Liver (tissue), 9 donors: ENCODE data around the gene AMMECR1. TPM values are rescaled to one million over a fixed set of nuclear protein-coding genes. Genes with fewer than 3 reads are reported as not detected.

ENCODE experiments used
- DNase-seq: peaks from one replicate; pipeline ENCODE4 v3.0.0-alpha.2; 2017; ENCODE audit warnings: low spot score
- H3K27ac ChIP-seq, 2 donors: one replicate each; pipeline ENCODE4 v1.7.0; 2013; ENCODE audit warnings: inconsistent platforms in 2 of 2, low read length in 2 of 2, control low read depth in 1 of 2, low read depth in 1 of 2, mild to moderate bottlenecking in 1 of 2
- H3K27me3 ChIP-seq, 4 donors: one replicate each; pipeline versions ENCODE4 v1.6.1 to v1.7.0; 2013; ENCODE audit warnings: low read length in 3 of 4, inconsistent platforms in 1 of 4, mild to moderate bottlenecking in 1 of 4, moderate library complexity in 1 of 4; ENCODE audit not compliant: control insufficient read depth in 4 of 4, insufficient read depth in 4 of 4
- H3K36me3 ChIP-seq, 4 donors: one replicate each; pipeline versions ENCODE4 v1.6.1 to v1.7.0; 2013; ENCODE audit warnings: low read length in 3 of 4, mild to moderate bottlenecking in 3 of 4, low read depth in 1 of 4, moderate library complexity in 1 of 4; ENCODE audit not compliant: control insufficient read depth in 4 of 4, insufficient read depth in 3 of 4
- H3K4me1 ChIP-seq, 4 donors: one replicate each; pipeline versions ENCODE4 v1.6.1 to v1.7.0; 2013; ENCODE audit warnings: low read length in 3 of 4, mild to moderate bottlenecking in 3 of 4, moderate library complexity in 1 of 4; ENCODE audit not compliant: control insufficient read depth in 4 of 4, insufficient read depth in 4 of 4
- H3K4me3 ChIP-seq, 3 donors: one replicate each; pipeline versions ENCODE4 v1.6.1 to v1.7.0; 2013; ENCODE audit warnings: low read length in 3 of 3, control low read depth in 1 of 3, low read depth in 1 of 3, mild to moderate bottlenecking in 1 of 3
- H3K9ac ChIP-seq, 2 donors: one replicate each; pipeline ENCODE4 v1.7.0; 2013; ENCODE audit warnings: low read length in 2 of 2, mild to moderate bottlenecking in 2 of 2, moderate library complexity in 2 of 2, control low read depth in 1 of 2, low read depth in 1 of 2
- H3K9me3 ChIP-seq, 4 donors: one replicate each; pipeline versions ENCODE4 v1.6.1 to v1.7.0; 2013; ENCODE audit warnings: low read length in 3 of 4; ENCODE audit not compliant: control insufficient read depth in 4 of 4
- CTCF ChIP-seq: fragments of 150-350 bp; IDR thresholded peaks from 2 replicates; pipeline ENCODE4 v1.5.1; 2017; ENCODE audit warnings: improper control_type of control experiment, low read depth, low read length; ENCODE audit not compliant: missing input control
- EGR1 ChIP-seq, 2 donors: IDR thresholded peaks; 2 replicates each; pipeline ENCODE4 v1.6.1; 2016 to 2018; ENCODE audit warnings: antibody characterized with exemption in 2 of 2, low read depth in 2 of 2
- FOXA1 ChIP-seq: IDR thresholded peaks from 2 replicates; pipeline ENCODE4 v1.6.1; 2016; ENCODE audit warnings: antibody characterized with exemption
- FOXA2 ChIP-seq: IDR thresholded peaks from 2 replicates; pipeline ENCODE4 v1.6.1; 2016; ENCODE audit warnings: antibody characterized with exemption
- GABPA ChIP-seq, 2 donors: IDR thresholded peaks in 1 of 2; conservative IDR thresholded peaks in 1 of 2; 2 replicates each; pipeline ENCODE4 v1.6.1; 2016; ENCODE audit warnings: antibody characterized with exemption in 2 of 2, mild to moderate bottlenecking in 1 of 2, moderate library complexity in 1 of 2
- HNF4A ChIP-seq, 2 donors: conservative IDR thresholded peaks; 2 replicates each; pipeline ENCODE4 v1.6.1; 2016; ENCODE audit warnings: antibody characterized with exemption in 2 of 2, mild to moderate bottlenecking in 2 of 2
- HNF4G ChIP-seq: IDR thresholded peaks from 2 replicates; pipeline ENCODE4 v1.6.1; 2016; ENCODE audit warnings: antibody characterized with exemption
- JUND ChIP-seq, 2 donors: IDR thresholded peaks; 2 replicates each; pipeline ENCODE4 v1.6.1; 2016; ENCODE audit warnings: antibody characterized with exemption in 2 of 2
- MAX ChIP-seq: IDR thresholded peaks from 2 replicates; pipeline ENCODE4 v1.6.1; 2016; ENCODE audit warnings: antibody characterized with exemption
- RAD21 ChIP-seq, 2 donors: IDR thresholded peaks; 2 replicates each; pipeline ENCODE4 v1.6.1; 2016; ENCODE audit warnings: antibody characterized with exemption in 2 of 2, mild to moderate bottlenecking in 2 of 2
- REST ChIP-seq: IDR thresholded peaks from 2 replicates; pipeline ENCODE4 v1.6.1; 2016; ENCODE audit warnings: antibody characterized with exemption, mild to moderate bottlenecking
- RXRA ChIP-seq, 2 donors: IDR thresholded peaks; 2 replicates each; pipeline ENCODE4 v1.6.1; 2017 to 2018; ENCODE audit warnings: antibody characterized with exemption in 2 of 2, mild to moderate bottlenecking in 1 of 2
- SP1 ChIP-seq: IDR thresholded peaks from 2 replicates; pipeline ENCODE4 v1.6.1; 2018; ENCODE audit warnings: antibody characterized with exemption, mild to moderate bottlenecking
- TAF1 ChIP-seq: conservative IDR thresholded peaks from 2 replicates; pipeline ENCODE4 v1.6.1; 2016; ENCODE audit warnings: antibody characterized with exemption, mild to moderate bottlenecking
- ZBTB33 ChIP-seq: IDR thresholded peaks from 2 replicates; pipeline ENCODE4 v1.6.1; 2016; ENCODE audit warnings: antibody characterized with exemption
- WGBS: extraction: QIAGEN DNeasy Blood & Tissue Kit; methylation state at CpG from one replicate; pipeline ENCODE4 v1.1.7; 2013; 5-methylcytosine and 5-hydroxymethylcytosine counted together
- polyA plus RNA-seq, 2 donors: library from polyadenylated mRNA; stranded (reverse) in 1 of 2; unstranded in 1 of 2; fragments of 200-250 nt in 1 of 2; fragments of >200 nt in 1 of 2; fragmentation: Nextera tagmentation in 1 of 2; extraction: Ambion mirVana in 1 of 2; gene quantifications; one replicate each; pipeline versions ENCODE4 v1.2.1 to v1.2.3, GENCODE V29; 2013 to 2015
- total RNA-seq, 2 donors: library from RNA; depleted of rRNA; stranded (reverse); fragments of >200 nt; gene quantifications; one replicate each; pipeline ENCODE4 v1.2.3, GENCODE V29; 2014
- TF ChIP-seq, protein P1 (sequence below): IDR thresholded peaks from 2 replicates; pipeline ENCODE4 v1.6.1; 2016; ENCODE audit warnings: antibody characterized with exemption
- donor health status: healthy.
- donor health status: healthy.
- donor health status: healthy.
- donor health status: healthy.
- donor health status: healthy.

The AMMECR1 gene
- total and polyA plus RNA-seq, 4 donors: 1.7 to 30.9 (median 3.6) TPM

DNA sequence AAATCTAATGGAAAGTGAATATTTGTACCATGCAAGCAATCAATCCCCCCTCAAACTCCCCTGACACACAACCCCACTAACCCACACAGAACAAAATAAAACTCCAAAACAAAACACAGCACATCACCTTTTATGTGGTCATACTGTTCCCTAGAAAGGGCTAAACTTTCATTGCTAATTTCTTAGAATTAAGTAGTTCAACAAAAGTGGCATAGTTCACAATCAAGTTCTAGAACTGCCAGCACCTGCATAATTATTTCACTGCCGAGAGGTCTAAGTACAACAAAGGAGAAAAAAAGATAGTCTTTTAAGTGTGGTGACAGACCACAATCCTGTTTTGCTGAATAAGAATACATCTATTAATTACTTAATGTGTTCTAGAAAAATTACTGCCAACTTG, 58.8 kb downstream of the AMMECR1 start:
- Histone ChIP-seq H3K4me1 (no peaks in the 10 kb centered on the region), H3K27me3 (no peaks in the 10 kb centered on the region), H3K27ac (no peak overlapping the region), H3K9me3 (no peaks in the 10 kb centered on the region), H3K36me3 (no peaks in the 10 kb centered on the region), H3K4me3 (no peak overlapping the region), H3K9ac (no peak overlapping the region)
- no peak for TF ChIP-seq TAF1
- WGBS: 94% methylated on average over 1 of the region's 1 CpG
- DNase-seq: no peak

DNA sequence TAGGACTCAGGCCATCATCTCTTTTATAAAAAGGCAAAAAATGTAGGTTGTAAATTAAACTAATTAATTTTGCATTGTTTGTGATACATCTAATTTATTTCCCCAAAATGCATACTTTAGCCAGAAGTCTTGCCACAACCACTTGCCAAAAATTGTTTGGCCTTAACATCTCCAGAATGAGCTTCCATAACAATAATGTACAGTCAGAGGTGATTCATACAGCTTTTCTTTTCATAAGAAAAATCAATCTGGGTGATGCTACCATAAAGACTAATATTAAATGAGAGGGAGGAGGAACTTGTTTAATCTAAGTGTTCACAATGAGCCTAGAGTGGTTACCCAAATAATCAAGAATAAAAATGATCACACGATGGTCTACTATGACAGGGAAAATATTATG, 59.3 kb downstream of the AMMECR1 start:
- DNase-seq: no peak
- H3K9me3 ChIP-seq: no peaks in the 10 kb centered on the region
- no peak overlapping the region for H3K9ac ChIP-seq
- H3K27ac ChIP-seq: no peak overlapping the region
- H3K36me3 ChIP-seq: no peaks in the 10 kb centered on the region
- 96% methylated on average over 1 of the region's 1 CpG for WGBS
- H3K27me3 ChIP-seq: no peaks in the 10 kb centered on the region
- no peaks in the 10 kb centered on the region for H3K4me1 ChIP-seq
- no peak overlapping the region for H3K4me3 ChIP-seq
- no peak for TF ChIP-seq RAD21 (IDR thresholded peaks at IDR 0.05)
- TF ChIP-seq MAX: no peak
- no peak for TF ChIP-seq SP1
- no peak for TF ChIP-seq RXRA (IDR thresholded peaks at IDR 0.05)
- TF ChIP-seq, protein P1, sequence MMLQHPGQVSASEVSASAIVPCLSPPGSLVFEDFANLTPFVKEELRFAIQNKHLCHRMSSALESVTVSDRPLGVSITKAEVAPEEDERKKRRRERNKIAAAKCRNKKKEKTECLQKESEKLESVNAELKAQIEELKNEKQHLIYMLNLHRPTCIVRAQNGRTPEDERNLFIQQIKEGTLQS: no peak
- TF ChIP-seq ZBTB33: no peak
- no peak for TF ChIP-seq FOXA2
- no peak for TF ChIP-seq TAF1
- TF ChIP-seq HNF4G: no peak
- TF ChIP-seq EGR1 (IDR thresholded peaks at IDR 0.05; ENCODE audit: low read depth in 2 of 2): no peak
- TF ChIP-seq CTCF: no peak
- no peak for TF ChIP-seq REST
- TF ChIP-seq FOXA1: no peak
- TF ChIP-seq JUND (IDR thresholded peaks at IDR 0.05): no peak
- no peak for TF ChIP-seq GABPA (IDR thresholded peaks at IDR 0.05 in 1 of 2, conservative IDR thresholded peaks at IDR 0.05 in 1 of 2)
- TF ChIP-seq HNF4A (conservative IDR thresholded peaks at IDR 0.05): no peak
